Left ventricle myocardium inferior (tissue), 1 donor: ENCODE measurements around the gene C6orf118. TPM values are rescaled to one million over a fixed set of nuclear protein-coding genes. Genes with fewer than 3 reads are reported as not detected.

Source experiments
- DNase-seq: peaks from one replicate; pipeline ENCODE4 v3.0.0-alpha.2; 2020
- H3K27ac ChIP-seq: fragments of 200-600 bp; replicated peaks from 2 replicates; pipeline ENCODE4 v1.8.0; 2021
- H3K27me3 ChIP-seq: fragments of 200-600 bp; 2 replicates; pipeline ENCODE4 v1.8.0; 2021; ENCODE audit warnings: low read depth
- H3K36me3 ChIP-seq: fragments of 200-600 bp; 2 replicates; pipeline ENCODE4 v1.8.0; 2021
- H3K4me1 ChIP-seq: fragments of 200-600 bp; 2 replicates; pipeline ENCODE4 v1.8.0; 2021
- H3K4me3 ChIP-seq: fragments of 200-600 bp; 2 replicates; pipeline ENCODE4 v1.8.0; 2021; ENCODE audit warnings: mild to moderate bottlenecking, moderate library complexity
- H3K9me3 ChIP-seq: fragments of 200-600 bp; replicated peaks from 2 replicates; pipeline ENCODE4 v1.8.0; 2021
- CTCF ChIP-seq: fragments of 200-600 bp; IDR thresholded peaks from 2 replicates; pipeline ENCODE4 v1.8.0; 2021; ENCODE audit warnings: antibody characterized with exemption, mild to moderate bottlenecking, borderline replicate concordance
- intact Hi-C: fragments of 100-400 bp; cut with micrococcal nuclease; formaldehyde crosslinking; loops from one replicate; pipeline ENCODE4 v1.11.0; 2022
- total RNA-seq: library from RNA; stranded (reverse); fragmentation: NEBNext Ultra II Directional; extraction: Animal tissue kit (Norgen Biotek cat#: 25700); gene quantifications from one replicate; pipeline ENCODE4 v1.2.1, GENCODE V29; 2021
- donor health status: DM: no; HTN: yes; CAD: no; lungs with severe emphysema.

The C6orf118 gene
- total RNA-seq, 1 donor from 2014 or later, result not detected

GRCh38 chr6:165244524-165245247 lies 64.7 kb downstream of the C6orf118 start:
- intact Hi-C loops, result no loop called here
- no peak for TF ChIP-seq CTCF
- Histone ChIP-seq H3K4me3 (no peak overlapping the region), H3K27ac (no peak overlapping the region), H3K36me3 (no peaks in the 10 kb centered on the region), H3K27me3 (peaks cover 1% of the 10 kb centered on the region), H3K9me3 (no peaks in the 10 kb centered on the region), H3K4me1 (no peaks in the 10 kb centered on the region)
- no peak for DNase-seq

GRCh38 chr6:165243801-165244200 lies 65.6 kb downstream of the C6orf118 start:
- H3K27ac ChIP-seq, result no peak overlapping the region
- H3K4me3 ChIP-seq, result no peak overlapping the region
- intact Hi-C loops, result no loop called here
- no peak for DNase-seq
- H3K27me3 ChIP-seq, result no peaks in the 10 kb centered on the region
- H3K4me1 ChIP-seq, result no peaks in the 10 kb centered on the region
- no peaks in the 10 kb centered on the region for H3K36me3 ChIP-seq
- no peak for TF ChIP-seq CTCF
- H3K9me3 ChIP-seq, result no peaks in the 10 kb centered on the region

GRCh38 chr6:165236326-165236725 lies 73.1 kb downstream of the C6orf118 start:
- Histone ChIP-seq H3K4me3 (no peak overlapping the region), H3K4me1 (peaks cover 6% of the 10 kb centered on the region), H3K27ac (no peak overlapping the region), H3K36me3 (no peaks in the 10 kb centered on the region), H3K9me3 (peaks cover 25% of the 10 kb centered on the region), H3K27me3 (no peaks in the 10 kb centered on the region)
- DNase-seq, result no peak
- no peak for TF ChIP-seq CTCF
- intact Hi-C loops, result no loop called here

GRCh38 chr6:165232731-165233488 lies 76.5 kb downstream of the C6orf118 start:
- no peak for DNase-seq
- intact Hi-C loops, result no loop called here
- Histone ChIP-seq H3K9me3 (peaks cover 25% of the 10 kb centered on the region), H3K4me3 (no peak overlapping the region), H3K4me1 (peaks cover 12% of the 10 kb centered on the region), H3K27me3 (no peaks in the 10 kb centered on the region), H3K27ac (no peak overlapping the region), H3K36me3 (no peaks in the 10 kb centered on the region)
- TF ChIP-seq CTCF, result no peak

GRCh38 chr6:165231581-165232561 lies 77.5 kb downstream of the C6orf118 start:
- intact Hi-C loops, result no loop called here
- DNase-seq, result no peak
- Histone ChIP-seq H3K27me3 (no peaks in the 10 kb centered on the region), H3K4me3 (peak overlapping the region; percentile 32), H3K27ac (peak overlapping the region; percentile 37), H3K36me3 (no peaks in the 10 kb centered on the region), H3K9me3 (peaks cover 22% of the 10 kb centered on the region), H3K4me1 (peaks cover 12% of the 10 kb centered on the region)
- TF ChIP-seq CTCF, result peak; percentile 68
